ENCODE measurements around the gene RASGEF1C. TPM values are rescaled to one million over a fixed set of nuclear protein-coding genes. Genes with fewer than 3 reads are reported as not detected.

The RASGEF1C gene
- total RNA-seq, 1 experiment from 2014 or later: 0.29 TPM

DNA sequence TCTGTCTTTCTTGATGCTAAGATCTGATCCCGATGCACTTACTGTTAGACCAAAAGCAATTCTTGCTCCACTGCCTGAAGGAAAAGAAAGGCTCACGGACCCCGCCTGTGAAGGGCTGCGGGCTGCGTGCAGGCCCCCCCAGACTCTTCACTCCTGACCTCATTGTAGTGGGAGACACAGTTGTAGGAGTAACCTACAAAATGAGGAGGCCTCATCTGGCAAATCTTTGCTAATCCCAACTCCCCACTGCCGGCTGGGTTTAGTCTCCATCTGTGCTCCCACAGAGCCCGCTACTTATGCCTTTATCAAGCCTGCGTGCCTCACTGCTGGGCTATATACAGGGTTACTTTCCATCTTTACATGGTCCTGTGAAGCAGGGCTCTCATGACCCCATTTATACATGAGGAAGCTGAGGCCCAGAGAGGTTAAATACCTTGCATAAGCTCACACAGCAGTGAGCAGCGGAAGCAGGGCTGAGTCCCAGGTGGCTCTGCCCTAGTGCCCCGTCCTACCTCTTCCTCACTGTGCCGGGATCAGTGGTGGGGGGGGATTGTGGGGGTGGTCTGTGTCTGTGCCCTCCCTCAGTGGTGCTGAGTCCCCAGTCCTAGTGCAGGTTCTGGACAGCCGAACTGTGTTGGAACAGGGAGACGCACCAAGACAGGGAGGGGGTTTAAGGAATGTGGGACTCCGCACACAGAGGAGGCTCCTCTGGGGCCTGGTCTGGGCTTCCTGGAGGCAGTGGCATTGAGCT is 93.5 kb downstream of the RASGEF1C start:
- H3K4me1 ChIP-seq (ENCODE audit: insufficient read depth, low read length): no peaks in the 10 kb centered on the region
- H4K20me1 ChIP-seq (ENCODE audit: low read length): no peaks in the 10 kb centered on the region
- no peak overlapping the region for H3K4me2 ChIP-seq (ENCODE audit: low read length)
- intact Hi-C loops (cut with micrococcal nuclease): no loop called here
- H3K4me3 ChIP-seq (ENCODE audit: low read length): no peak overlapping the region
- no peak for ATAC-seq
- no peaks in the 10 kb centered on the region for H3K9me2 ChIP-seq (replicated peaks; ENCODE audit: low read length)
- DNase-seq: no peak
- H3K36me3 ChIP-seq (ENCODE audit: low read depth, low read length): no peaks in the 10 kb centered on the region
- no peak overlapping the region for H2AFZ ChIP-seq (ENCODE audit: low read length)
- ChIA-PET POLR2A (ENCODE audit: unreplicated experiment) (no interaction called here), CTCF (no interaction called here)
- no peaks in the 10 kb centered on the region for H3K9me3 ChIP-seq (ENCODE audit: low read length)
- BruUV-seq (replicated peaks): no TSS peak
- H3K79me2 ChIP-seq (ENCODE audit: low read length): no peaks in the 10 kb centered on the region
- no peaks in the 10 kb centered on the region for H3K27me3 ChIP-seq (ENCODE audit: low read length)
- TF ChIP-seq EZH2 (IDR thresholded peaks at IDR 0.05; ENCODE audit: low read length, unreplicated experiment) (no peak), CTCF (conservative IDR thresholded peaks at IDR 0.05; ENCODE audit: low read depth, low read length) (no peak), EZH2phosphoT487 (IDR thresholded peaks at IDR 0.05; ENCODE audit: borderline replicate concordance, low read length) (no peak)
- H3K9ac ChIP-seq (ENCODE audit: low read length): no peak overlapping the region
- H3K27ac ChIP-seq (ENCODE audit: low read length): no peak overlapping the region
- H3F3A ChIP-seq (ENCODE audit: low read length, unreplicated experiment): no peaks in the 10 kb centered on the region

- H3F3A ChIP-seq (ENCODE audit: low read length, unreplicated experiment): no peaks in the 10 kb centered on the region
- ATAC-seq (no peak), DNase-seq (no peak)
- H3K27ac ChIP-seq (ENCODE audit: low read length): no peak overlapping the region
- no peak for TF ChIP-seq CTCF (conservative IDR thresholded peaks at IDR 0.05; ENCODE audit: low read depth, low read length)
- TF ChIP-seq EZH2phosphoT487 (IDR thresholded peaks at IDR 0.05; ENCODE audit: borderline replicate concordance, low read length): no peak
- no peak for TF ChIP-seq EZH2 (IDR thresholded peaks at IDR 0.05; ENCODE audit: low read length, unreplicated experiment)
- H3K27me3 ChIP-seq (ENCODE audit: low read length): no peaks in the 10 kb centered on the region
- H2AFZ ChIP-seq (ENCODE audit: low read length): no peak overlapping the region
- BruUV-seq (replicated peaks): no TSS peak
- no peaks in the 10 kb centered on the region for H3K9me2 ChIP-seq (replicated peaks; ENCODE audit: low read length)
- ChIA-PET CTCF (no interaction called here), POLR2A (ENCODE audit: unreplicated experiment) (no interaction called here)
- no peaks in the 10 kb centered on the region for H3K4me1 ChIP-seq (ENCODE audit: insufficient read depth, low read length)
- intact Hi-C loops (cut with micrococcal nuclease): no loop called here
- no peaks in the 10 kb centered on the region for H3K36me3 ChIP-seq (ENCODE audit: low read depth, low read length)
- no peak overlapping the region for H3K4me2 ChIP-seq (ENCODE audit: low read length)
- H3K79me2 ChIP-seq (ENCODE audit: low read length): no peaks in the 10 kb centered on the region
- no peaks in the 10 kb centered on the region for H3K9me3 ChIP-seq (ENCODE audit: low read length)
- H4K20me1 ChIP-seq (ENCODE audit: low read length): no peaks in the 10 kb centered on the region
- H3K4me3 ChIP-seq (ENCODE audit: low read length): no peak overlapping the region
- no peak overlapping the region for H3K9ac ChIP-seq (ENCODE audit: low read length)
These were observed 94.6 kb downstream of the RASGEF1C start for GRCh38 chr5:180114304-180115003.

Measured in PC-3 (cell line).